Measurements from ENCODE around the gene LRFN4. TPM values are rescaled to one million over a fixed set of nuclear protein-coding genes. Genes with fewer than 3 reads are reported as not detected.

LRFN4 gene
- total RNA-seq, 2 donors from 2014 or later: 20.7 to 51.7 TPM

GRCh38 chr11:66846671-66847091 is 10.2 kb upstream of the LRFN4 start:
- H3K27ac ChIP-seq: no peak overlapping the region

DNA sequence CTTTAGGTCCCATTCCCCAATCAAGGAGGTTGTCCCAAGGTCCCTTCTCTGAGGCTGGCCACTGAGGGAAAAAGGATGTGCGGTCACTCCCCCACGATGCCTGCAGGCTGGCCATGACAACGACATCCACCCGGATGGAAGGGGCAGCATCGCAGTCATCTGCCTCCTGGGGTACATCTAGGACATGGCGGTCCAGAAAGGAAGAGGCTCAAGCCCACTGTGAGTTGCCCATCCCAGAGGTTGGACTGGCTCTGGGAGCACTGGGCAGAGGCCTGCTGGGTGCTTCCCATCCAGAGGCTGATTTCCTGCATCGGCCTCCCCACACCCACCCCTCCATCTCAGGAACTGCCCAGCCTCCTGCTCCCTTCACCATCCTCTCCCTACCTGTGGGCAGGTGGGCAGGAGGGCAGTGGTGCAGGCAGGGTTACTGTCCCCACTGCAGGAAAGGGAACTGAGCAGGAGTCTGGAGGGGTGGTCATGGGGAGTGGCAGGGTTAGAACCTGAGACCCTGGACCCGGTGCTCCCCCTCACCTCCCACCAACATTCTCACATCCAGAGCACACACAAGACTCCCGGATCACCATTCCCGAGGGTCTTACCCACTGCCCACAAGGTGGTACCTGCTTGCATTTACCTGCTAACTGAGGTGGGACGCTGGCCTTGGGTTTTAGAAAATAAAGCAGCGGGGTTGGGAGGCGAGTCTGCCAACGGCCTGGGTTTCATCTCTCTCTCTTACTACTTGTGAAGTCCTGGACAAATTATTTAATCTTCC is 9.2 kb upstream of the LRFN4 start:
- H3K36me3 ChIP-seq: peaks cover 10% of the 10 kb centered on the region
- H3K27me3 ChIP-seq: no peaks in the 10 kb centered on the region
- H3K9ac ChIP-seq (ENCODE audit: low read depth in 2 of 2, low read length in 2 of 2): no peak overlapping the region
- no peak overlapping the region for H3K27ac ChIP-seq
- intact Hi-C loops (cut with DNase I): no loop called here
- no peaks in the 10 kb centered on the region for H3K9me3 ChIP-seq
- TF ChIP-seq, protein P1, sequence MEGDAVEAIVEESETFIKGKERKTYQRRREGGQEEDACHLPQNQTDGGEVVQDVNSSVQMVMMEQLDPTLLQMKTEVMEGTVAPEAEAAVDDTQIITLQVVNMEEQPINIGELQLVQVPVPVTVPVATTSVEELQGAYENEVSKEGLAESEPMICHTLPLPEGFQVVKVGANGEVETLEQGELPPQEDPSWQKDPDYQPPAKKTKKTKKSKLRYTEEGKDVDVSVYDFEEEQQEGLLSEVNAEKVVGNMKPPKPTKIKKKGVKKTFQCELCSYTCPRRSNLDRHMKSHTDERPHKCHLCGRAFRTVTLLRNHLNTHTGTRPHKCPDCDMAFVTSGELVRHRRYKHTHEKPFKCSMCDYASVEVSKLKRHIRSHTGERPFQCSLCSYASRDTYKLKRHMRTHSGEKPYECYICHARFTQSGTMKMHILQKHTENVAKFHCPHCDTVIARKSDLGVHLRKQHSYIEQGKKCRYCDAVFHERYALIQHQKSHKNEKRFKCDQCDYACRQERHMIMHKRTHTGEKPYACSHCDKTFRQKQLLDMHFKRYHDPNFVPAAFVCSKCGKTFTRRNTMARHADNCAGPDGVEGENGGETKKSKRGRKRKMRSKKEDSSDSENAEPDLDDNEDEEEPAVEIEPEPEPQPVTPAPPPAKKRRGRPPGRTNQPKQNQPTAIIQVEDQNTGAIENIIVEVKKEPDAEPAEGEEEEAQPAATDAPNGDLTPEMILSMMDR (IDR thresholded peaks at IDR 0.05): no peak
- H3K4me3 ChIP-seq: no peak overlapping the region
- DNase-seq: no peak
- peaks cover 5% of the 10 kb centered on the region for H3K4me1 ChIP-seq

More at GRCh38 chr11:66846671-66847091, 10.2 kb upstream of the LRFN4 start:
- intact Hi-C loops (cut with DNase I): no loop called here
- no peak for DNase-seq
- Histone ChIP-seq H3K36me3 (peaks cover 10% of the 10 kb centered on the region), H3K9me3 (no peaks in the 10 kb centered on the region), H3K9ac (ENCODE audit: low read depth in 2 of 2, low read length in 2 of 2) (no peak overlapping the region), H3K4me3 (no peak overlapping the region), H3K4me1 (peaks cover 12% of the 10 kb centered on the region), H3K27me3 (no peaks in the 10 kb centered on the region)
- TF ChIP-seq, protein P1 (IDR thresholded peaks at IDR 0.05): no peak

DNA sequence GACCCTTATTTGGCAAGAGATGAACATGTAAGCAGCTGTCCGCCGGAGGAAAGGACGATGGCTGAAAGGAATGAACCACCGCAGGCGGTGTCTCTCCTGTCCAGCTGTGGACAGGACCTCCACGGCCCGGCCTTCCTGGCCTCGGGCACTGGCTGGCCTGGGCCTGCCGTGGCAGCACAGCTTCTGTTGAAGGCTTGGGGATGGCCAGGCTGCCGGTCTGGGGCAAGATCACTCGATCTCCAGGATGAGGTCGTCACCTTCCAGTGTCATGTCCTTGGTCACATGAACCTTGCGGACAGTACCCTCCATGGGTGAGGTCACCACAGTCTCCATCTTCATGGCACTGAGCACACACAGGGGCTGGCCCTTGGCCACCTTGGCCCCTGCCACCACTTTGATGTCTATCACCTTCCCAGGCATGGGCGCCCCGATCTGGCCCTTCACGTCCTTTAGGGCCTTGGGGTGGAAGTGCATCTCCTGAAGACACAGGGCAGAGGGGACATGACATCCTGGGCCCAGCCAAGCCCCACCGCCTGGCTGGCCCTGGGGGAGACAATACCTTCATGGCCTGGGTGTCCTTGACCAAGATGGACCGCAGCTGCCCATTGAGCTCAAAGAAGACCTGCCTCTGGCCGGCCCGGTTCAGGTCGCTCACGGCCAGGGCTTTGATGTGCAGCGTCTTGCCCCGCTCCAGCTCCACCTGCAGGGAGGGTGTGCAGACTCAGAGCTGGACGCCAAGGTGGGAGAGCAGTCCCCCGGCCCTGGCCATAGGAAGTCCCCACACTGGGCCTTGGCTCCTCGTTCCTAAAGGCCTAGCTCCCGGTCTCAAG is 8.0 kb upstream of the LRFN4 start:
- no peaks in the 10 kb centered on the region for H3K27me3 ChIP-seq
- H3K36me3 ChIP-seq: peaks cover 10% of the 10 kb centered on the region
- no peak overlapping the region for H3K27ac ChIP-seq
- H3K9me3 ChIP-seq: no peaks in the 10 kb centered on the region
- peaks cover 5% of the 10 kb centered on the region for H3K4me1 ChIP-seq
- TF ChIP-seq, protein P1 (IDR thresholded peaks at IDR 0.05): no peak
- H3K9ac ChIP-seq (ENCODE audit: low read depth in 2 of 2, low read length in 2 of 2): no peak overlapping the region
- no peak overlapping the region for H3K4me3 ChIP-seq
- no peak for DNase-seq
- intact Hi-C loops (cut with DNase I): no loop called here

DNA sequence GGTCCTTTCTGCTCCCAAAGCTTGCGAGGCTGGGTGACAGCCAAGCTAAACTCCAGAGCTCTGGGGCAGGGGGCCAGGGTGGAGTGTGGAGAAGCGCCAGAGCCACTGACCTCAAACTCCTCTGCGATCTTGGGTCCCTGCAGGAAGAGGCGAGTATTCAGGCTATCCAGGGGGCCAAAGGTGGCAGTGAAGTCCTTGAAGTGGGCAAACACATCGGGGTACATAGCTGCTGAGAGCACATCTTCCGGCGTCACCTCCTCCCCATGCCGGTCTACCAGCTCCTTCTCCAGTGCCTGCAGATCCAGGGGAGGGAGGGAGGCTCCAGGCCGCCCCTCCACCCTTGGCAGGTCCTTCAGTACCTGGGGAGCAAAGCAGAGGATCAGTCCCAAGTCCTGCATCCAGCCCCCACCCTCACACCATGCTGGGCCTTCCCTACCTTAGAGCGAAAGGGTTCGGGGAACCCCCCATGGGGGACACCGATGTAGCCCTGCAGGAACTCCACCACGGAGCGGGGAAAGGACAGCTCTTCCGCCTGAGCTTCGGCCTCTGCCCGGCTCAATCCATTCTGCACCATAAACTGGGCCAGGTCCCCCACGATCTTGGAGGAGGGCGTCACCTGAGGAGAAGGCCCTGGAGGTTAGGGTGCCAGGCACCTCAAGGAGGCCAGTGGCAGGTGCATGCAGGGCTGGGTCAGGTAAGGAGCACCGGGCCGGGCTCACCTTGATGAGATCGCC is 7.2 kb upstream of the LRFN4 start:
- intact Hi-C loops (cut with DNase I): no loop called here
- Histone ChIP-seq H3K27ac (no peak overlapping the region), H3K4me1 (peaks cover 1% of the 10 kb centered on the region), H3K9ac (ENCODE audit: low read depth in 2 of 2, low read length in 2 of 2) (no peak overlapping the region), H3K27me3 (no peaks in the 10 kb centered on the region), H3K9me3 (no peaks in the 10 kb centered on the region), H3K4me3 (no peak overlapping the region), H3K36me3 (peaks cover 10% of the 10 kb centered on the region)
- DNase-seq: no peak
- TF ChIP-seq, protein P1 (IDR thresholded peaks at IDR 0.05): no peak

- no peaks in the 10 kb centered on the region for H3K9me3 ChIP-seq
- intact Hi-C loops (cut with DNase I): no loop called here
- no peaks in the 10 kb centered on the region for H3K27me3 ChIP-seq
- H3K4me1 ChIP-seq: no peaks in the 10 kb centered on the region
- H3K4me3 ChIP-seq: no peak overlapping the region
- no peak overlapping the region for H3K27ac ChIP-seq
- H3K36me3 ChIP-seq: peaks cover 9% of the 10 kb centered on the region
- TF ChIP-seq, protein P1 (IDR thresholded peaks at IDR 0.05): no peak
- no peak for DNase-seq
- no peak overlapping the region for H3K9ac ChIP-seq (ENCODE audit: low read depth in 2 of 2, low read length in 2 of 2)
Measured at GRCh38 chr11:66850235-66850587, 6.7 kb upstream of the LRFN4 start.
